Measurements from ENCODE around the gene MKKS. TPM values are rescaled to one million over a fixed set of nuclear protein-coding genes. Genes with fewer than 3 reads are reported as not detected.
A peak's percentile ranks its signal among the peaks of the same experiment; 100 is the strongest.

Gene MKKS
- total and polyA plus RNA-seq, 2 of the 13 experiments (the other 11 are each of a cell fraction or from before 2014, with no cell fraction given): 26.7 to 34.5 TPM

- TF ChIP-seq ZBED4 (CRISPR knock-in tag; IDR thresholded peaks at IDR 0.05; ENCODE audit: borderline replicate concordance): peak; percentile 10; the same call in 1 of the 2 replicates
- TF ChIP-seq PCBP1 (IDR thresholded peaks at IDR 0.05; ENCODE audit: borderline replicate concordance, low read depth, low read length): 0 out of 2 replicates have a peak, but pooled peaks have one; percentile 8
- peak; percentile 86 for TF ChIP-seq ZNF878 (CRISPR knock-in tag; IDR thresholded peaks at IDR 0.05)
- TF ChIP-seq ZNF292 (CRISPR knock-in tag; IDR thresholded peaks at IDR 0.05; ENCODE audit: borderline replicate concordance, low read depth): peak; percentile 71
- peak; percentile 51; the same call in 1 of the 2 replicates for TF ChIP-seq KLF11 (CRISPR knock-in tag; IDR thresholded peaks at IDR 0.05)
- TF ChIP-seq PAX8 (CRISPR knock-in tag; IDR thresholded peaks at IDR 0.05; ENCODE audit: borderline replicate concordance): peak; percentile 78; the same call in 1 of the 2 replicates
- no peak; the same call in 1 of the 2 replicates for TF ChIP-seq PAF1 (CRISPR knock-in tag; IDR thresholded peaks at IDR 0.05)
- TF ChIP-seq MZF1 (CRISPR knock-in tag; IDR thresholded peaks at IDR 0.05; ENCODE audit: borderline replicate concordance): peak; percentile 90; the same call in 1 of the 2 replicates
- TF ChIP-seq NKX3-1 (CRISPR knock-in tag; IDR thresholded peaks at IDR 0.05): peak; percentile 94
- peak; percentile 98 for TF ChIP-seq ZNF563 (CRISPR knock-in tag; IDR thresholded peaks at IDR 0.05)
- peak; percentile 50; the same call in 1 of the 2 replicates for TF ChIP-seq HNRNPL (IDR thresholded peaks at IDR 0.05; ENCODE audit: low read depth, low read length)
- peak; percentile 27 for TF ChIP-seq NFIC (IDR thresholded peaks at IDR 0.05; ENCODE audit: low read length)
- TF ChIP-seq ZNF547 (CRISPR knock-in tag; IDR thresholded peaks at IDR 0.05): peak; percentile 93; the same call in 1 of the 2 replicates
- TF ChIP-seq ZNF275 (CRISPR knock-in tag; IDR thresholded peaks at IDR 0.05; ENCODE audit: borderline replicate concordance): peak; percentile 83
- TF ChIP-seq ZNF703 (CRISPR knock-in tag; IDR thresholded peaks at IDR 0.05; ENCODE audit: borderline replicate concordance): peak; percentile 85
- peak; percentile 95 for TF ChIP-seq ZC3H13 (CRISPR knock-in tag; IDR thresholded peaks at IDR 0.05)
- peak; percentile 93 for TF ChIP-seq IRX3 (CRISPR knock-in tag; IDR thresholded peaks at IDR 0.05; ENCODE audit: borderline replicate concordance, low read depth)
- TF ChIP-seq HNRNPK (IDR thresholded peaks at IDR 0.05; ENCODE audit: low read depth, low read length, poor library complexity, severe bottlenecking): peak; percentile 46
- no peak for TF ChIP-seq MIXL1 (CRISPR knock-in tag; IDR thresholded peaks at IDR 0.05)
- peak; percentile 33; the same call in 1 of the 2 replicates for TF ChIP-seq ZIK1 (CRISPR knock-in tag; IDR thresholded peaks at IDR 0.05; ENCODE audit: borderline replicate concordance, low read depth)
- TF ChIP-seq CEBPB (IDR thresholded peaks at IDR 0.05; ENCODE audit: borderline replicate concordance, low read depth, low read length): no peak
- TF ChIP-seq CBFB (CRISPR knock-in tag; IDR thresholded peaks at IDR 0.05): peak; percentile 95
- peak; percentile 86 for TF ChIP-seq KLF15 (CRISPR knock-in tag; IDR thresholded peaks at IDR 0.05; ENCODE audit: borderline replicate concordance)
Measured at GRCh38 chr20:10433623-10434466, at the start of gene MKKS (continued).

Data from HepG2 (cell line).